ENCODE data around the gene DIP2B. TPM values are rescaled to one million over a fixed set of nuclear protein-coding genes. Genes with fewer than 3 reads are reported as not detected.

The DIP2B gene
- total RNA-seq, 1 experiment from 2014 or later: 20.0 TPM

DNA sequence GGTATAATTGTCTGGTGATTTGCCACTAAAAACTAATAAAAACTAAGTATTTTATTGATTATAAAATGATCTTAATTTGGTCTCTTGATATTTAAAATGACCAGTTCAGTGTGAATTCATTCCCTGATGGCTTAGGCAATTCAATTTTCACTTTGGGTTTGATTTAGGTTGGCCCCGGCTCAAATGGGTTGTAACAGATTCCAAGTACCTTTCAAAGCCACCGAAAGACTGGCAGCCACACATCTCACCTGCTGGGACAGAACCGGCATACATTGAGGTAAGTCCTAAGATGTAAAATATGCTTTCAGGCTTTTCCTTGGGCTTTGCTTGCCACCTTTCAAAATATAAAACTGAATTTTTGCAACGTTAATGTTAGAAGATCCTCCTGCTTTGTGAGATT, 181.6 kb downstream of the DIP2B start:
- H3T11ph ChIP-seq (ENCODE audit: low read length): no peak overlapping the region
- no peak overlapping the region for H3K4me2 ChIP-seq (ENCODE audit: insufficient read depth, insufficient read length, low read length)
- no peaks in the 10 kb centered on the region for H3K23me2 ChIP-seq (ENCODE audit: insufficient read length, low read depth, low read length, poor library complexity, severe bottlenecking)
- no peak overlapping the region for H3K4ac ChIP-seq (ENCODE audit: low read depth, low read length)
- H3K79me2 ChIP-seq (ENCODE audit: insufficient read depth, low read length): no peaks in the 10 kb centered on the region
- no peaks in the 10 kb centered on the region for H3K79me1 ChIP-seq (ENCODE audit: insufficient read depth, low read depth, low read length, poor library complexity, severe bottlenecking)
- no peak overlapping the region for H2BK15ac ChIP-seq (ENCODE audit: low read depth, low read length)
- H2AFZ ChIP-seq (ENCODE audit: low read length): no peak overlapping the region
- H3K23ac ChIP-seq (ENCODE audit: insufficient read length, low read depth, low read length): no peak overlapping the region
- DNase-seq: no peak
- H3K27me3 Mint-ChIP-seq (ENCODE audit: low read depth): no peaks in the 10 kb centered on the region
- peaks cover 13 to 22% of the 10 kb centered on the region in 2 experiments for H3K4me1 Mint-ChIP-seq
- H3K9ac ChIP-seq (ENCODE audit: extremely low read depth, insufficient read length, low read length): no peak overlapping the region
- no peak overlapping the region for H2BK5ac ChIP-seq (ENCODE audit: insufficient read length, low read length)
- no peaks in the 10 kb centered on the region for H4K20me1 ChIP-seq (ENCODE audit: control insufficient read depth, insufficient read depth, insufficient read length)
- H3K9me3 Mint-ChIP-seq: no peaks in the 10 kb centered on the region
- no peak overlapping the region for H3K18ac ChIP-seq (ENCODE audit: insufficient read length, low read depth, low read length)
- no peak overlapping the region for H2AK5ac ChIP-seq (ENCODE audit: insufficient read length, low read length)
- no peaks in the 10 kb centered on the region for H3K9me3 ChIP-seq (ENCODE audit: control insufficient read depth, low read depth, low read length)
- H4K91ac ChIP-seq (ENCODE audit: insufficient read length, low read depth, low read length): no peak overlapping the region
- no peaks in the 10 kb centered on the region for H3K27me3 ChIP-seq (ENCODE audit: insufficient read depth, low read length)
- H3K14ac ChIP-seq (ENCODE audit: insufficient read depth, low read length): no peak overlapping the region
- no peak overlapping the region for H2BK20ac ChIP-seq (ENCODE audit: low read depth, low read length, poor library complexity, severe bottlenecking)
- H4K5ac ChIP-seq (ENCODE audit: insufficient read length, low read depth, low read length): no peak overlapping the region
- H3K27ac Mint-ChIP-seq: peak overlapping the region in 1 of 3 experiments; percentile 61; a peak in 1 of 7 replicates
- no peak overlapping the region for H3K27ac ChIP-seq (ENCODE audit: insufficient read length, low read depth, low read length)
- TF ChIP-seq, protein P1, sequence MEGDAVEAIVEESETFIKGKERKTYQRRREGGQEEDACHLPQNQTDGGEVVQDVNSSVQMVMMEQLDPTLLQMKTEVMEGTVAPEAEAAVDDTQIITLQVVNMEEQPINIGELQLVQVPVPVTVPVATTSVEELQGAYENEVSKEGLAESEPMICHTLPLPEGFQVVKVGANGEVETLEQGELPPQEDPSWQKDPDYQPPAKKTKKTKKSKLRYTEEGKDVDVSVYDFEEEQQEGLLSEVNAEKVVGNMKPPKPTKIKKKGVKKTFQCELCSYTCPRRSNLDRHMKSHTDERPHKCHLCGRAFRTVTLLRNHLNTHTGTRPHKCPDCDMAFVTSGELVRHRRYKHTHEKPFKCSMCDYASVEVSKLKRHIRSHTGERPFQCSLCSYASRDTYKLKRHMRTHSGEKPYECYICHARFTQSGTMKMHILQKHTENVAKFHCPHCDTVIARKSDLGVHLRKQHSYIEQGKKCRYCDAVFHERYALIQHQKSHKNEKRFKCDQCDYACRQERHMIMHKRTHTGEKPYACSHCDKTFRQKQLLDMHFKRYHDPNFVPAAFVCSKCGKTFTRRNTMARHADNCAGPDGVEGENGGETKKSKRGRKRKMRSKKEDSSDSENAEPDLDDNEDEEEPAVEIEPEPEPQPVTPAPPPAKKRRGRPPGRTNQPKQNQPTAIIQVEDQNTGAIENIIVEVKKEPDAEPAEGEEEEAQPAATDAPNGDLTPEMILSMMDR (conservative IDR thresholded peaks at IDR 0.05): no peak
- H3K4me3 Mint-ChIP-seq: no peak overlapping the region
- H4K8ac ChIP-seq (replicated peaks; ENCODE audit: insufficient read length, low read depth, low read length): no peak overlapping the region
- peaks cover 10 to 36% (median 32%) of the 10 kb centered on the region in 3 experiments; a peak in 6 of 7 replicates for H3K36me3 Mint-ChIP-seq (ENCODE audit: insufficient read depth in 1 of 3, low read depth in 3 of 3)
- no peaks in the 10 kb centered on the region for H3K4me1 ChIP-seq (ENCODE audit: insufficient read depth, low read length)
- no peak overlapping the region for H3K56ac ChIP-seq (ENCODE audit: insufficient read length, low read depth, low read length)
- WGBS (ENCODE audit: extremely low coverage, insufficient read length, low lambda C conversion rate): no CpG with 5 or more reads among the region's 4 CpGs
- no peak overlapping the region for H2BK120ac ChIP-seq (ENCODE audit: low read depth, low read length, poor library complexity, severe bottlenecking)
- H2BK12ac ChIP-seq (ENCODE audit: insufficient read length, low read depth, low read length): no peak overlapping the region

Measured in H9 (cell line).